ENCODE data around the gene NUP160.

- no peak for TF ChIP-seq CTCF (IDR thresholded peaks at IDR 0.05)
- peak in 1 of 3 donors; percentile 49 for TF ChIP-seq POLR2AphosphoS5 (IDR thresholded peaks at IDR 0.05)
- no peak for TF ChIP-seq POLR2A (IDR thresholded peaks at IDR 0.05)
- TF ChIP-seq EP300 (IDR thresholded peaks at IDR 0.05; ENCODE audit: low read depth): no peak
Observed at GRCh38 chr11:47766509-47767227, 81.5 kb downstream of the NUP160 start.
